ENCODE measurements around the gene OTUD4.
"Not testable (repeated sequence)": the region's sequence is repeated elsewhere in the genome, so short reads cannot be mapped to it uniquely, and the experiment has no call there.

The OTUD4 gene

DNA sequence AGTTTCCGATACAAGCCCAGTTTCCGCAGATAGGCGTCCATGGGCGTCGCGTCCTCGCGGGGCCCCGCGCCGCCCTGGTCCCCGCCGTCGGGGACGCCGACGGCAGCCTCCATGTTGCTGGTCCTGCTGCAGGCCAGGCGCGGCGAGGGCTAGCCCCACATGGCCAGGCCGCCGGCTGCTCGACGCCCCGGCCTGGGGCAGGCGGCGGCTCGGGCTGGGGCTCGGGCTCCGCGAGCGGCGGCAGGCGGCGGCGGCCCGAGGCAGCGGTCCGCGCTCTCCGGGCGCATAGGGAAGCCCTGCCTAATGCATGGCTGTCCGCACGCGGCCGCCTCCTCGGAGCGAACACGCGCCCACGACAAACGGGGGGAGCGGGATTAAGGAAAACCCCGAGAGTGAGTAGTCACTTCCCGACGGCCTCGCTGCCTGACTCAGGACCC is 510 bp downstream of the OTUD4 start:
- DNase-seq (ENCODE audit: low spot score), result not testable (repeated sequence)

DNA sequence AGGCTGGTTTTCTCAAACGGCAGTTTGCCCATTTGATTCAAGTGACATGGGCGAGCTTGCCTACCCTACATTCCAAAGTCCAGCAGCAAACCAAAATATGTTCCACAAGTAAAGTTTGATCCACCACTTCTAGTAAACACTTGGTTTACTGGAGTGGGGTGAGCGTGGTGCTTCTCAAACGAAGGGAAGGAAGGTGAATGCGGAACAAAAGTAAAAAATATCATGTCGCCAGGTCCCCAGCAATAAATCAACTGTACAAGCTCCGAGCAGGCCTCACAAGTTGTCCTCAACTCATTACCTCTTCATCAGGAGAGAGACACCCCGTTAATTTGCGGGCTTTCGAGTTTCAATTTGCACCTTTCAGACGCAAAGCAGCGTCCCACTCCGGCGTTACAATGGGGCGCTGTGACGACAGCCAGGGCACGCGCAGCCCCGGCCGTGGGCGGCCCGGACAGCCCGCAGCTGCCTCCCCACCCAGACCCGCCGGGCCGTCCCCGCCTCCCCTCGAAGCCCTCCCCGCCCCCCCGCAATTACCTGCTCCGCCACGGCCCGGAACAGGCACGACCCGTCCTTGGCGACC is 1.0 kb downstream of the OTUD4 start:
- DNase-seq (ENCODE audit: low spot score), result peak; percentile 78

DNA sequence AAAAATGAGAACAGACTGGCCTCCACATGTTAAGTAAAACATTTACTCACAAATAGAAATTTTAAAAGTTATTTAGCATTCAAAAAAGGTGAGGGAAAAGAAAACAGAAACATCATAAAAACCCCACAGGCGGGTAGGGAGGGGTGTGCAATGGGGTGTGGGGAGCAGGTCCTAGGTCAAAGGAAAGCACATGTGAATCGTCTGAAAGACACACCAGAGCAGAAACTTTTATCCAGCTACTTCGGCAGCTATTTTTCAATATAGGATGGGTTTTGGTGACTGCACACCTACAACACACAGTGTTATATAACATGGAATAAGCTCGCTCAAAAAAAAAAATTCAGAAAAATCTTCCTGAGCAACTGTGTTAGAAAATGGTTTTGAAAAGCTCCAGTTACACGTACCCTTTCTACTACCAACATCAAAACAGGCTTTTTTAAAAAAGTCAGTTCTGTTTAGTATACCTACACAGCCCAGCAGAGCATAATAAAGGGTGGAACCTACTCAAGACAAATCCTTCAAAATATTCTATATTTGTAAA is 1.6 kb downstream of the OTUD4 start:
- peak; percentile 28 for DNase-seq (ENCODE audit: low spot score)

DNA sequence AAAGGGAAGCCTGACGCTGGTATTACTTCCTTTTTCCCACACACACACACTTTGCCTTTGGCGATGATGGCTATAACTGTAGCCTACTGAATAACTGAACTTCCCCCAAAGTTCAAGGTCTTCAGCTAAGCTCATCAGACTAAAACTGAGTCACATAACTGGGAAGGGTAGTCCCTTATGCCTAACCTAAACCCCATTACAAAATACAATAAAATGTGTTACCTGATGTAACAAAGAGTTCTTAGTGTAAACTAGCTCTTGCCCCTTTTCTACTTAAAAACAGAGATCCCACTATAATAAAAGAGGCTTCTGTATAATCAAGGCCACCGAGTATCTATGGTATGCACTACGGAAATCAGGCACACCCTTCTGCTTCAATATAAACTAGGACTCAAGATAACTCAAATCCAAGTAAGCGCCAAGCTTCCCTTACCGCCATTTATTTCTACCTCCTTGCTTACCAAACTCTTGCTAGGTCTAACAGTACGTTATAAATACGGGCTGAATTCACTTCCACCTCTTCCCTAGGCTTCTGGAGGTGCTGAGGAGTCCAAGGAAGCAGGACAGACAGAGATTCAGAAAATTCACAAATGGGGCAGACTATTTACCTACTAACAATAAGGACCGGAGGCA is 2.4 kb downstream of the OTUD4 start:
- DNase-seq (ENCODE audit: low spot score), result no peak

DNA sequence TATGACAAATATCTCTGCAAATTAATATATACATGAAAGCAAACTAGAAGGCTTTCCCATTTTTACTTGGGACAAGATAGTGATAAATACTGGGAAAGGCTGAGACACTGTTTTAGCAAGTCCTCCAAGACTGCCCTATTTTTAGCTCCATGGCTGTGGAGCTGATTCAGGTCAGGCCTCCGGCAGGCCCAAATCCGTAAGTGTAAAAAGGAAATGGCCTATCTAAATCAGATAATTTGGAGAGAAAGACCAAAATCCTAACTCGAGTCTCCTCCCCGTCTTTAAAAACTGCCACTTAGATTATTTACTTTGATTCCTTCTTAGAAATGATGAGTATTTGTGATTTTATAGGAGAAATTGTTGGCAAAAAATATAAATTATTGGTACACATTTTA is 2.9 kb downstream of the OTUD4 start:
- no peak for DNase-seq (ENCODE audit: low spot score)

DNA sequence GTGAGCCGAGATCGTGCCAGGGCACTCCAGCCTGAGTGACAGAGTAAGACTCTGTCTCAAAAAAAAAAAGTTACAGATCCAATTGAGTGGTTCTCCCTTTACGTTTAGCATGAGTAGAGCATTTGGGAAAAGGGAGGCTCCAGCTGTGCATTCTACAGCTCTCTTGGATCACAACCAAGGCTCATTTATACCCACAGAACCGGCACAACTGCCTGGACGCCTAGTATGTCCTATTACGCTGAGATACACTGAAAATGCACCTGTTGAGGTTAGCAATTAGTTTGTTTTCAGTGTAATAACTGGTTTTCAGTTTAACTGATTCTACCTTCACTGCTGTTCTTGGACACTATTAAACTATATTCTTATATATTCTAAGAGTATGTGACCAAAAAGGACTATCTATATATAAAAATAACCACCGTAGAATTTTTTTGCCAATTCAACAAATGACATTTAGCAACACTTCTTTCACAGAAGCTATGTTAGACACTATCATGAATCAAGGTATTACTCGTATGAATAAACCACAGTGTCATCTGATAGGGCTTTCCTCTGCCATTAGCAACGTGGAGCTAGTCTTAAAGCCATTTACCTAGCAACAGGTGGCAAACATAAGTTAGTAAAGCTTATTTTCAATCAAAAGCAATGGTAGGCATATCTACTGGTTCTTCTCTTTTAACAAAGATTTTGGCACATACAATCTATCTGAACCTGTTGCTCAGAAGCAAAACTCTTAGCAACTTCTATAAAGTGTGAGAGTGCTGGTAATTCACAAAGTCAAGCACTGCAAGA is 3.6 kb downstream of the OTUD4 start:
- DNase-seq (ENCODE audit: low spot score), result no peak

DNA sequence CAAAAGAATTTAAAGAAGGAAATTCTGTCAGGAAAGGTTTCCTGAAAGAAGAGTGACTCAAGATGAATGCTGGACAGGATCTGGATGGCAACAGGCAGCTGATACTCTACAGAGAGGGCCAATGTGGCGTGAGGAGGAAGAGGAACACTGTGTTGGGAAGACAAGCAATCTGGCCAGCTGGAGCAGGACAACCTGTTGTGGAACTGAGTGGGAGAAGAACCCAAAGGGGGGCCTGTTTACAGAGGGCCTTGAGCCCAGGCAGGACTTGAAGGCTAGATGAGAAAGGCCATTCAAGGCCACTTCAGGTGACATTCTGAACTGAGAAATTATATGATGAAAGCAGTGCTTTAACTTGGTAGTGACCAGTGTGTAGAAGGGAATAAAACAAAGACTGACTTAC is 8.5 kb downstream of the OTUD4 start:
- no peak for DNase-seq (ENCODE audit: low spot score)

DNA sequence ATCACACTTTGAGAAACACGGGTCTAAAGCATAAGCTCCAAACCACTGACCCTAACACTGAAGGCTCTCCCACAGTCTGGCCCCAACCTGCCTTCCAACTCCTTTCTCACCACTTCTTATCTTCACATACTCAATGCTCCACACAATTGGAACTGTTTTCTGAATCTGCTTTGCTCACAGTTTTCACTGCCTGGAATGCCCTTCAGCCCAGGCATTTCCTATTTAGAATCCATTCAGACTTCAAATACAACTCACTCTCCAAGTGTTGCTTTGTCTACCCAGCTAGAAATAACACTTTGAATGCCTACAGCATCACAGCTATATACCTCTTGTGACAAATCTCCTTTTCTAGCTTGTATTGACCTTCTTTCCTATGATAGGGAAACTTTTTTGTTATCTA is 10.2 kb downstream of the OTUD4 start:
- DNase-seq (ENCODE audit: low spot score), result no peak

DNA sequence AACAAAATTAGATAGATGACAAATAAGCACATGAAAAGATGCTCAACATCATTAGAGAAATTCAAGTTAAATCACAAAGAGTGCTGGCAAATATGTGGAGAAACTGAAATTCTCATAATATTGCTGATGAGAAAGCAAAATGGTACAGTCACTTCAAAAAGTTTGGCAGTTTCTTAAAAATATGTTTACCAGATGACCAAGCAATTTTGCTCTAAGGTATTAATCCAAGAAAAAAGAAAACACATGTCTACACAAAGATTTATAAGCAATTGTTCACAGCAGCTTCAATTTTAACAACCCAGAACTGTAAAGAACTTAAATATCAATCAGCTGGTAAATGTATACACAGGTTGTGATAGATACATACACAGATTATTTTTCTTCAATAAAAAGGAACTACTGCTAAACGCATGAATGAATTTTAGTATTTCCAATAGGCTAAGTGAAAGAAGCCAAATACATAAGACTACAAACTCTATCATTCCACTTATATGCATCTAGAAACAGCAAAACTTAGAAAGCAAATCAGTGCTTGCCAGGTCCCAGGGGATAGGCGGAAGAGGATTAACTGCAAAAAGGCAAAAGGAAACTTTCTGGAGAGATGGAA is 11.7 kb downstream of the OTUD4 start:
- no peak for DNase-seq (ENCODE audit: low spot score)

DNA sequence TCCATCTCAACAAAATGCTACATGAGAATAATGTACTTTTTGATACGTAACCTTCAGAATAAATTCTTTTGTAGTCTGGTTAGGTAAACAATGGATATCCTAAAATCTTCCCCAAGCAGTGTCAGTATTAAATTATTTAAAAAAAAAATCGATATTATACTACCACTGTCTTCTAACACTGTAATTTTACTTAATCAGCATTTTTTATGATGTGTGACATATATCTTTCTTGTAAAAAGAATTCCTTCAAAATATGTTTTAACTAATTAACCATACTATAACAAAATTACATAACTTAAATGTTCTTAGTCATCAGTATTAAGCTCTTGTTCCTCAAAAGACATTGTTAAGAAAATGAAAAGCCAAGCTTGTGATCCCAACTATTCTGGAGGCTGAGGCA is 12.5 kb downstream of the OTUD4 start:
- no peak for DNase-seq (ENCODE audit: low spot score)

DNA sequence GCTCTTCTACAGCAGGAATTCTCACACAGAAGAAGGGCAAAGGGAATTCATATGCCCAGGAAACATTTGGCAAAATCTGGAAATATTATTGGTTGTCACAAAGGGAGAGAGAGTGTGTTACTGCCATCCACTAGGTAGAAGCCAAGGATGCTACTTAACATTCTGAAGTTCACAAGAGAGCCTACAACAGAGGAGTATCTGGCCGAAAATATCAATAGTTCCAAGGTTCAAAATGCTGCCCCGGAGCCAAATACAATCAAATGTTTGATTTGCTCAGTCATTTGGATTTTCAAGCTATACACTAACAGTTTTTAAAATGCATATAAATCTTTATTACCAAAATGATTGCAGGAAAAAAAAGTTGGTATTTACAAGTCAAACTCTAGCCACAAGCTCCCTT is 18.8 kb downstream of the OTUD4 start:
- no peak for DNase-seq (ENCODE audit: low spot score)

DNA sequence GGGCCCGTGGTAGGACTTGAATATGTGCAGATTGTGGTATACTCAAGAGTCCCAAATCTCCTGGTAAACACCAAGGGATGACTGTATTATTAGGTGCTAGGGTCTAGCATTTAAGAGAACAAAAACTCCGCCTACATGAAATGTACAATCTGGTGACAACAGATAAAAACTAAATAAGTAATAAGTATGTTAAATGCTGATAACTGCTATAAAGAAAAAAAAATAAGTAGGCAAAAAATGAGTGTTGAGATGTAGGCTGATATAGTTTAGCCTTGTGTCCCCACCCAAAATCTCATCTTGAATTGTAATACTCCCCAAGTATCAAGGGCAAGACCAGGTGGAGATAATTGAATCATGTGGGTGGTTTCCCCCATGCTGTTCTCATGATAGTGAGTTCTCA is 23.4 kb downstream of the OTUD4 start:
- DNase-seq (ENCODE audit: low spot score), result no peak

DNA sequence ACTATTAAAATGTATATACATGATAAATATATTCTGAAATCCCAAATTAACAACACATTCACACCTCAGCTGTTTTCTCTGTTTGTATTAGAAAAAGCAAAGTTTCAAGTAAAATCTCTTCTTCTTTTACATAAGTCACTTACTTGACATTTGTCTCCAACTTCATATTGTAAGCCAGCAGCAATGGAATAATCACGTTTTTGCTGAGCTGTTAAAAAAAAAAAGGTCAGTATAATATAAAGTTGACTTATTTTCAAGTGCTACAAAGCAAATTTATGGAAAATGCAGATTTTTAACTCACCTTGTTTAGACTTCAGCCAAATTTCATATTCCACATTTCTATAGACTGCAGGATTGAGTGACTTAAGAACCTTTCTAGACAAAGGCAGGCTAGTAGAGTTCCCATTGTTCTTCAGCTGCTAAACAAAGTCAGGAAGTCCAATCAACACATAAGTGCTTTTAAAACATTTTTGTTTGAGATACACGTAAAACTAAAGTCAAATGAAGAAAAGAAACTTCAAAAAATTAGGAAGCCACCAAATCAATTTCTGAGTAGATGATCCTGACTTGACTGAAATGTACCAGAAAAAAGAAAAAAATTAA is 25.0 kb downstream of the OTUD4 start:
- no peak for DNase-seq (ENCODE audit: low spot score)

DNA sequence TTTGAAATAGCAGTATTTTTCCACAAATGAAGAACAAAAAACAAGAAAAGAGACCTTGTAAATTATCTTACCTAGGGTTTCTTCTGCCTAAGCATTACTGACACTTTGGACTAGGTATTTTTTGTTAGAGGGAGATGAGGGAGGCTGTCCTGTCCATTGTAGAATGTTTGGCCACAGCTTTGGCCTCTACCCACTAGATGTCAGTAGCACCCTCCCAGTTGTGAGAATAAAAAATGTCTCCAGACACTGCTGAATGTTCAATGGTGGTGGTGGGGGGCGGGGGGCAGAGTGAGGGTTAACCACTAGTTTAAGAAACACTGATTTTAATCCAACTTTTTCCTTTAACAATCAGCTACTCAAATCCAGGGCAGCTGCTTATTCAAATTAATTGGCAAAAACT is 25.8 kb downstream of the OTUD4 start:
- DNase-seq (ENCODE audit: low spot score), result no peak

DNA sequence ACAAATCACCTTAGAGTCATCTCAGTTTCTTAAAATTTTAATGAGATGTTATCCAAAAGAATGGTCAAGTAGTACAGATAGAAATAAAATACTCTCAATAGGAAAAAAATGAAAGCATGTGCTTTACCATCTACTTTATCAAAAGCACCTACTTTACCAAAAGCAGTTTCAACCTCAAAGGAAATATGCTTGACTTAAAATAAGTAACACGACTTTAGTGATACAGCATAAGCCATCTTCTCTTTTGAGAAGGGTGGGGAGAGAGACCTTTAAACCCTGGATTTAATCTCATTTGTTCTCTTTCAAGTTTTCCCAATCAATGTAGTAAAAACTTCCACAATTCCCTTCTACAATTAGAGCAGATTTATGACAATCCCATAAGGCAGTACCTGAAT is 26.5 kb downstream of the OTUD4 start:
- DNase-seq (ENCODE audit: low spot score), result no peak

DNA sequence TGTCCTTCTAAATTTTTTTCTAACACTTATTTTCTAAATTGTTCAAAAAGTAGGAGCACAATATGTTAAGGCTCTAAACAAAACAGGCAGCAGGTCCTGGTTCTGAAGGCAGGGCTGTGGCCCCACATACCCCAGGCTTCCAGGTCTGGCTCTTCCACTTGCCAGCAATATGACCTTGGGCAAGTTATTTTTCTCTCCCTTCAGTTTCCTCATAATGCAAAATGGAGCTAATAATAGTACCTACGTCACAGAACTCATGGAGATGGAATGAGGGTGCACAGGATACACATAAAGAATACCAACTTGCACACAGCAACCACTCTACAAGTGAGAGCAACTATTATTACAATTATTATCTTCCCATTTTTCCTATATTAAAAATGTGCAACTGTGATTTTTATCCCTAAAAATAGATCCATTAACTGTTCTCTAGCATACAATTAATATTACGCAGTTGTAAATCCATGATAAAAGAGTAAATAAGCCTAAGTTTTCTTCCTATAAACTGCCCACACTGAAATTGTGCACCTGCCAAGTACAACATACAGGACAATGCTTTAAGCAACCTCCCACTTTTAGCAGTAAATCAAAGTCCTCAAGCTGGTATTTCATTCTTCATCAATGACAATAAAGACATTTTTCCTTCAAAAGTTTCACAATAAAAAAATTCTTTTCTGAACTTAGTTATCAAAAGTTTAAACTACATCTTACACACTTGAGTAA is 27.0 kb downstream of the OTUD4 start:
- DNase-seq (ENCODE audit: low spot score), result no peak

DNA sequence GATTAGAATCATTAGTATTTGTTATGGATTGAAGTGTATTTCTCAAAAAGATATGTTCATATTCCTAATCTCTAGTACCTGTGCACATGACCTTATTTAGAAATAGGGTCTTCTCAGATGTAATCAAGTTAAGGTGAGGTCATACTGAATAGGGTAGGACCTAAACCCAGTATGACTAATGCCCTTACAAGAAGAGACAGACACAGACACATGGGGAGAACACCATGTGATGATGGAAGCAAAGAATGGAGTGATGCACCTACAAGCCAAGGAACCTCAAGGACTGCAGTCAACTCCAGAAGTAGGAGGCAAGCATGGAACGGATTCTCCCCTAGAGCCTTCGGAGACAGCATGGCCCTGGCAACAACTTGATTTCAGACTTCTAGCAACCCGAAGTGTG is 31.4 kb downstream of the OTUD4 start:
- no peak for DNase-seq (ENCODE audit: low spot score)

DNA sequence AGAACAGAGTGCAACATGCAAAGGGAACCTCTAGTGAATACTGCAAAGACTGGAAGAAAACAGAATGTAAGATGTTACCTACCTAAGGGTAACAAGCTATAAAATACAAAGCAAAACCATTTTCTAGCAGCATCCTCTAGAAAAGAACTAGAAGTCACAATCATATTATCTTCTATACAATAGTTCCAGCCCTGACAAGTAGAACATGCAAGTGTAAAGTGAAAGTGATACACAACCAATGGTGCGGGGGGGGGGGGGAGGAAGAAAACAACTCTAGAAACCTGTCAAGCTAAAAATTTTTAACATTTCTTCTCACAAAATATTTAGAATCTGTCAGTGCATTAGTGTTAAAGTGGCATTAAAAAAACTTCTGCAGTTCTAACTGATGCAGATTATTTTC is 44.2 kb downstream of the OTUD4 start:
- not testable (repeated sequence) for DNase-seq (ENCODE audit: low spot score)

DNA sequence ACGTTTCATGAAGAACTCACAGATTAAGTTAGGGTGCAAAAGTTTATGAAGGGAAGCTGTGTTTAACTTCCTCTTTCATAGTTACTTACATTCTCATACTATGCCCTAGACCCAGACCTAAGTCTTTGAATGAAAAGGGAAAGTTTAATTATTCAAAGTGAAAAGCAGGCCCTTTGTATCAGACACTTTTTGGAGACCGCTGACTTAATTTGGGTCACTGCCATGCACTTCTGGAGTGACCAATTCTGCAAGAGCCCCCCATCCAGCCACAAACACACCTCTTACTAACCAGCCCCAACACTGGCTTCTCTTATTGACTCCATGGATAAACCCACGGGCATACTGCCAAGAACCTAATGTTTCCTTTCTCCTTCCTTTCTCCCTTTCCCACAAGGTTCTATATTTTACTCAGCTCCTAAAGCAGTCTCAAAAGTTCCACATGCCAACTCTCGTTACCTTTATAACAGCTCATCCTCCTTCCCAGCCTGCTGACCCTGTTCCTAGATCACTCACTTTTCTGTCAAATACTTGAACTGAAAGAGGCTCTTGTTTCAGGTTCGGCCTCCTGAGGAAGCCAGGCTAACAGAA is 47.8 kb downstream of the OTUD4 start:
- DNase-seq (ENCODE audit: low spot score), result peak; percentile 27

DNA sequence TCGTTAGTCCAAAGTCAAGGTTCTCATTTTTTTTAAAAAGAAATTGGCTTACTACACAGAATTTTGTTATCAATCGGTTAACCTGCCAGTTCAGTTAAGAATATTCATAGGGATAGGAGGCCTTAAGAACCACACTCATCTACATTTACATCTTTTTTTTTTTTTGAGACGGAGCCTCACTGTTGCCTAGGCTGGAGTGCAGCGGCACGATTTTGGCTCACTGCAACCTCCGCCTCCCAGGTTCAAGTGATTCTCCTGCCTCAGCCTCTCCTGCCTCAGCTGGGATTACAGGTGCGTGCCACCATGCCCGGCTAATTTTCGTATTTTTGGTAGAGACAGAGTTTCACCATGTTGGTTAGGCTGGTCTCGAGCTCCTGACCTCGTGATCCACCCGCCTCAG is 48.5 kb downstream of the OTUD4 start:
- no peak for DNase-seq (ENCODE audit: low spot score)

DNA sequence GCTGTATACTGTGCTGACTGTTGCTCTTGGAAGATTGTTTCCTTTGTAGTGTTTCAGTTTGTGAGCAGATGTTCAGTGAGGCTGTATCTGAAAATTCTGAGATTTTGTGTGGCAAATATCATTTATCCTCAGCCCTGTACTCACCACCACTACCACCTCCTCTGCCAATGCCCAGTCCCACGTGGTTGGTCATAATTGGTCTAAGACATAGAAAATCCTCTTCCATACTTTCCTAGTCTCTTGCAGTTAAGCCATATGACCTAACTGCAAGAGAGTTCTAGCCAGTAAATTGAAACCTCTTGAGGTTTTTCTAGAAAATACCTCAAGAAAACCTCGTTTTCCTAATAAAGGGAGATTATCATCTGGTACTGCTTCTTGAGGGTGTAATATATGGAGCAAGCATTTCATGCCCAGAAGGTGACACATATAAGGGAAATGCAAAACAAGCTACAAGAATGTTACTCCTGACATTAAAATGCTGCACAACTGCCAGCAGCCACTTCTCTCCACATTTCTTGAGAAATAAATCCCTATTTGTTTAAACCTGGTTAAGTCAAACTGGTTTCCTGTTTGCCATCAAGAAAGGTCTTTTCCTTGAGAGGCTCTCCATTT is 49.5 kb downstream of the OTUD4 start:
- DNase-seq (ENCODE audit: low spot score), result no peak

Measured in germinal center (tissue), 1 donor.